B cell (primary cell): ENCODE results near the gene CARD9. TPM values are rescaled to one million over a fixed set of nuclear protein-coding genes. Genes with fewer than 3 reads are reported as not detected.

Experiments used
- ATAC-seq: fragments of 200-7000 bp; cut with Tn5 transposase; one replicate; pipeline ENCODE4 v1.10.0; 2021; ENCODE audit warnings: low read depth, mild to moderate bottlenecking, moderate number of reproducible peaks, moderate library complexity
- CTCF ChIA-PET: fragments of 350-600 bp; sonication (Branson Sonifier 250); formaldehyde crosslinking; loops from one replicate; lab custom pipeline; 2021; ENCODE audit warnings: antibody characterized with exemption, inconsistent platforms; lab: Charles Lee
- POLR2A ChIA-PET: fragments of 350-600 bp; sonication (Branson Sonifier 250); formaldehyde crosslinking; loops from one replicate; lab custom pipeline; 2021; ENCODE audit warnings: antibody characterized with exemption; lab: Charles Lee
- DNase-seq: peaks from one replicate; pipeline ENCODE4 v3.0.0; 2013
- H2AFZ ChIP-seq: 2 replicates; pipeline ENCODE4 v1.6.1; 2012; ENCODE audit warnings: mild to moderate bottlenecking, low read depth, low read length; ENCODE audit not compliant: insufficient read depth, poor library complexity, severe bottlenecking
- H3K27ac ChIP-seq, 2 donors: 1 replicate in 1 of 2; 2 replicates in 1 of 2; pipeline ENCODE4 v1.5.1; 2012 to 2013; ENCODE audit warnings: low read length in 2 of 2, mild to moderate bottlenecking in 2 of 2, moderate library complexity in 1 of 2
- H3K27me3 ChIP-seq, 4 experiments: fragments of 200-600 bp in 1 of 4; sonication (generic) in 1 of 4; replicated peaks in 1 of 4; 1 replicate in 2 of 4; 2 replicates in 2 of 4; pipeline versions ENCODE4 v1.6.1 to v1.7.0; 2013 to 2016; ENCODE audit warnings: low read length in 3 of 4, mild to moderate bottlenecking in 2 of 4, mixed read lengths in 1 of 4, moderate library complexity in 1 of 4; ENCODE audit not compliant: insufficient read depth in 4 of 4, control insufficient read depth in 3 of 4; ENCODE audit errors: control extremely low read depth in 1 of 4
- H3K36me3 ChIP-seq, 2 experiments: replicated peaks in 1 of 2; 1 replicate in 1 of 2; 2 replicates in 1 of 2; pipeline versions ENCODE4 v1.6.1 to v1.7.1; 2013; ENCODE audit warnings: low read length in 1 of 2; ENCODE audit not compliant: insufficient read depth in 2 of 2, control insufficient read depth in 1 of 2; ENCODE audit errors: control extremely low read depth in 1 of 2, extremely low read depth in 1 of 2
- H3K4me1 ChIP-seq, 2 donors: fragments of 200-600 bp in 1 of 2; sonication (generic) in 1 of 2; 1 replicate in 1 of 2; 2 replicates in 1 of 2; pipeline versions ENCODE4 v1.5.1 to v1.6.1; 2013 to 2017; ENCODE audit warnings: low read length in 2 of 2; ENCODE audit not compliant: control insufficient read depth in 2 of 2, insufficient read depth in 2 of 2
- H3K4me2 ChIP-seq: replicated peaks from 2 replicates; pipeline ENCODE3; 2012; ENCODE audit warnings: mild to moderate bottlenecking, low read depth, low read length; ENCODE audit not compliant: poor library complexity, severe bottlenecking
- H3K4me3 ChIP-seq, 5 experiments: fragments of 200-600 bp in 1 of 5; sonication (generic) in 1 of 5; 1 replicate in 3 of 5; 2 replicates in 2 of 5; pipeline versions ENCODE4 v1.5.1 to v1.7.0; 2011 to 2016; ENCODE audit warnings: low read length in 4 of 5, mild to moderate bottlenecking in 4 of 5, low read depth in 2 of 5, control low read depth in 1 of 5, moderate library complexity in 1 of 5; ENCODE audit not compliant: insufficient read depth in 1 of 5; ENCODE audit errors: control extremely low read depth in 1 of 5, extremely low read depth in 1 of 5
- H3K79me2 ChIP-seq: fragments of 200-600 bp; sonication (generic); one replicate; pipeline ENCODE4 v1.6.0; 2016; ENCODE audit warnings: low read length; ENCODE audit not compliant: control insufficient read depth, insufficient read depth
- H3K9ac ChIP-seq: fragments of 200-600 bp; sonication (generic); 2 replicates; pipeline ENCODE4 v1.6.1; 2017; ENCODE audit warnings: mild to moderate bottlenecking, low read length, moderate library complexity
- H3K9me3 ChIP-seq, 3 donors: one replicate each; pipeline versions ENCODE4 v1.6.1 to v1.7.1; 2013; ENCODE audit warnings: low read length in 2 of 3; ENCODE audit not compliant: control insufficient read depth in 2 of 3, insufficient read depth in 1 of 3; ENCODE audit errors: control extremely low read depth in 1 of 3
- H4K20me1 ChIP-seq: 2 replicates; pipeline ENCODE4 v1.6.0; 2012; ENCODE audit warnings: mild to moderate bottlenecking, low read length; ENCODE audit not compliant: insufficient read depth, control insufficient read depth, poor library complexity, severe bottlenecking
- H3K27ac Mint-ChIP-seq: one replicate; pipeline ENCODE4 v1.8.0; 2021; ENCODE audit warnings: mixed read lengths
- H3K27me3 Mint-ChIP-seq: one replicate; pipeline ENCODE4 v1.8.0; 2021; ENCODE audit warnings: mixed read lengths
- H3K4me1 Mint-ChIP-seq: one replicate; pipeline ENCODE4 v1.8.0; 2021; ENCODE audit warnings: mixed read lengths
- H3K4me3 Mint-ChIP-seq: one replicate; pipeline ENCODE4 v1.8.0; 2021; ENCODE audit warnings: mixed read lengths
- H3K9me3 Mint-ChIP-seq: one replicate; pipeline ENCODE4 v1.8.0; 2022; ENCODE audit warnings: mixed read lengths; ENCODE audit not compliant: insufficient read depth
- EZH2 ChIP-seq: IDR thresholded peaks from 2 replicates; pipeline ENCODE4 v1.6.1; 2012; ENCODE audit warnings: borderline replicate concordance, low read depth, mild to moderate bottlenecking, moderate library complexity, low read length; ENCODE audit not compliant: insufficient read depth, poor library complexity, severe bottlenecking
- WGBS: methylation state at CpG from one replicate; pipeline ENCODE4 v1.1.5; 2013; ENCODE audit warnings: missing lambda C conversion rate; ENCODE audit not compliant: insufficient coverage; 5-methylcytosine and 5-hydroxymethylcytosine counted together
- intact Hi-C: fragments of 100-400 bp; cut with micrococcal nuclease; formaldehyde crosslinking; loops from one replicate; pipeline ENCODE4 v1.10.0; 2022
- polyA plus RNA-seq: library from polyadenylated mRNA; depleted of rRNA; stranded (reverse); fragments of >200 nt; gene quantifications from 2 replicates; pipeline ENCODE4 v1.2.3, GENCODE V29; 2012
- total RNA-seq, 2 donors: library from RNA; stranded (reverse); fragments of 120-200 nt in 1 of 2; gene quantifications; 1 replicate in 1 of 2; 2 replicates in 1 of 2; pipeline versions ENCODE4 v1.2.3 to v1.2.4, GENCODE V29; 2013 to 2022
- TF ChIP-seq, protein P1 (sequence below): fragments of 200-600 bp; IDR thresholded peaks from one replicate; pipeline ENCODE4 v1.8.0; 2022; ENCODE audit warnings: antibody characterized with exemption, mild to moderate bottlenecking

Gene CARD9
- total and polyA plus RNA-seq, 2 donors (not counting 1 experiment from before 2014, with no cell fraction given), result 0.57 to 1.1 TPM

DNA sequence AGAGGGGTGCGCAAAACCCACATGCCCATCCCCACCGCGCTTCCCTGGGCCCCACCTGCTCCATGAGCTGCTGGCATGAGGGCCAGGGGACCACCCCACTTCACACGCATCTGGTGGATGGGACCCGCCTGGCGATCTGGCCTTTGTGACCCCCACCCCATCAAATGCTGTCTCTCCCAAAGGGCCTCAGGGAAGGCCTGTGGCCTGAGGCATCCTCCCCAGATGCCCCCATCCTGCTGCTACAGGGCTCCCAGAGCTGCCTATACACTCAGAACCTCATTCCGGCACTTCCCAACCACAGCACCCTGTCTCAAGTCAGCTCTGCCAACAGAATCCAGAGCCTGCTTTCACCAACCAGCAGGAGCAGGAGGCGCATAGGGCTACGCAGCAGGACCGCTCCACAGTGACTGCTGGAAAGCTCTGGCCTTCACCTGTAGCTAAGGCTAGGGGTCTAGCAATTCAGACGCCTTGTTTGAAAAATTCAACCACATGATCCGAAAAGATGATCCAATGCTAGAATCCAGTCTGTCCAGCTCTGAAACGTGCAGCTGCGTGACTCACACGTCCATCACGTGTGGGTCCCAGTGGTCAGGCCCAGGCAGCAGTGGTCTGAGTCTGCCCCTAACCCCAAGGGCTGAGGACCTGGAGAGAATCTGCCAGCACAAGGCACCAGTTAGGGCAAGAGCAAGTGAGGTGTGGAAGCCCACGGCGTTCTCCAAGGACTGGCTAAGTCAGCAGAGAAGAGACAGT is 27.9 kb upstream of the CARD9 start:
- DNase-seq (no peak), ATAC-seq (no peak)
- H3K4me3 Mint-ChIP-seq, result peak overlapping the region; percentile 34
- H3K27ac Mint-ChIP-seq, result no peak overlapping the region
- no peak overlapping the region for H3K9ac ChIP-seq
- H3K27me3 Mint-ChIP-seq, result no peaks in the 10 kb centered on the region
- peaks cover 51% of the 10 kb centered on the region for H3K79me2 ChIP-seq
- CTCF ChIA-PET, result interaction anchor here (1.0 to 2.5 kb wide), 4 partner anchors 8 to 231 kb away, joined by 4 to 16 read pairs (median 6); partner anchors contain the start of genes DNLZ, ENTR1 and PMPCA
- intact Hi-C loops, result loop anchor here (2.0 to 5.0 kb wide), 3 partner anchors 81 to 435 kb away; partner anchors contain the start of gene SEC16A
- no peaks in the 10 kb centered on the region for H3K9me3 ChIP-seq
- POLR2A ChIA-PET, result interaction anchor here (1.3 to 1.6 kb wide), 2 partner anchors 8 to 10 kb away, joined by 3 to 5 read pairs; partner anchors contain the start of genes ENTR1 and PMPCA
- no peaks in the 10 kb centered on the region for H3K9me3 Mint-ChIP-seq
- H3K4me2 ChIP-seq, result no peak overlapping the region
- peaks cover 25% of the 10 kb centered on the region for H4K20me1 ChIP-seq
- no peak overlapping the region for H2AFZ ChIP-seq
- H3K27me3 ChIP-seq, result no peaks in the 10 kb centered on the region
- WGBS, result 96% methylated on average over 18 of the region's 18 CpGs
- no peak overlapping the region for H3K27ac ChIP-seq
- peaks cover 48% of the 10 kb centered on the region for H3K4me1 Mint-ChIP-seq
- no peak overlapping the region for H3K4me3 ChIP-seq
- H3K4me1 ChIP-seq, result peaks cover 39 to 44% of the 10 kb centered on the region in 2 donors
- H3K36me3 ChIP-seq, result peaks cover 1 to 31% of the 10 kb centered on the region in 2 experiments
- no peak for TF ChIP-seq EZH2
- TF ChIP-seq, protein P1, sequence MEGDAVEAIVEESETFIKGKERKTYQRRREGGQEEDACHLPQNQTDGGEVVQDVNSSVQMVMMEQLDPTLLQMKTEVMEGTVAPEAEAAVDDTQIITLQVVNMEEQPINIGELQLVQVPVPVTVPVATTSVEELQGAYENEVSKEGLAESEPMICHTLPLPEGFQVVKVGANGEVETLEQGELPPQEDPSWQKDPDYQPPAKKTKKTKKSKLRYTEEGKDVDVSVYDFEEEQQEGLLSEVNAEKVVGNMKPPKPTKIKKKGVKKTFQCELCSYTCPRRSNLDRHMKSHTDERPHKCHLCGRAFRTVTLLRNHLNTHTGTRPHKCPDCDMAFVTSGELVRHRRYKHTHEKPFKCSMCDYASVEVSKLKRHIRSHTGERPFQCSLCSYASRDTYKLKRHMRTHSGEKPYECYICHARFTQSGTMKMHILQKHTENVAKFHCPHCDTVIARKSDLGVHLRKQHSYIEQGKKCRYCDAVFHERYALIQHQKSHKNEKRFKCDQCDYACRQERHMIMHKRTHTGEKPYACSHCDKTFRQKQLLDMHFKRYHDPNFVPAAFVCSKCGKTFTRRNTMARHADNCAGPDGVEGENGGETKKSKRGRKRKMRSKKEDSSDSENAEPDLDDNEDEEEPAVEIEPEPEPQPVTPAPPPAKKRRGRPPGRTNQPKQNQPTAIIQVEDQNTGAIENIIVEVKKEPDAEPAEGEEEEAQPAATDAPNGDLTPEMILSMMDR, result no peak
